GM21526 (cell line): Measurements from ENCODE around the gene PSMC3.
"Not testable (repeated sequence)": the region's sequence is repeated elsewhere in the genome, so short reads cannot be mapped to it uniquely, and the experiment has no call there.

ENCODE experiments used
- ATAC-seq: cut with Tn5 transposase; IDR thresholded peaks from one replicate; pipeline ENCODE4 v1.9.1; 2021; ENCODE audit warnings: moderate library complexity; ENCODE audit not compliant: unreplicated experiment, low FRiP score

Gene PSMC3

DNA sequence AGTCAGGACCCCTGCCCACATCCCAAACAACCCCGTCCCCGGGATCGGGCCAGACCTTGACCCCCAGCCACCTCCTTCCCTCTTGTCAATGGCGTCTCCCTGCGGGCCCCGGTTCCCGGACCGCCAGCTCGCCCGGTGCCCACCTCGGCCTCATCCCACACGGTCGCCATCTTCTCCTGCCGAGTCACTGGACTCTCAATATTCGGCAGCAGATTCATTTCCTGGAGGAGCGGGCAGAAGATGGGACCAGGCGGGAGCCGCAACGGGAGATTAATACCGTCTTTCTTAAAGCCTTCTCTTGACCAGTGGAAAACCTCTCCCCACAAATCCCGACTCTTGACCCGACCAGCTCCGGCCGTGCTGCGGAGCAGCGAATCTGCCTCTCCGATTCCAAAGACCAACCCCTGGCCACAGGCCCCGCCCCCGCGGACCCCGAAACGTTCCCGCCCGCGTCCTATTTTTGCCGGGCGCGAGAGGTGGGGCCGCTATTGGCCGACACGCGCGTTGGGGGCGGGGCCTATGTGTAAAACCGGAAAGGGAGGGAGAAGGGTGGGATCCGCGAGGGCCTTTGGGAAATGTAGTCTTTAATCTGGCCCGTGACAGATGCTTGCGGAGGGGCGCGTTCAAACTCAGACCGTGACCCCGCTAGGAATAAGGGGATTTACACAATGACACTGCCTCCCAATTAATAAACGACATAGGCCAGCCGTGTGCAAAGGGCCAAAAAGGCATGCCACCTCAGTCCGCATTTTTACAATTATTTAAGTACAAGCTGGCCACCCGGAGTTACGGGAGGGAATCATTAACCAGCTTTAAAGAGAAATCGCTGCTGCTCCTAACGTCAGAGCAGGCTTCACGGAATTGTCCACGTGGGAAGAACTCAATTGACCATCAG is at the start of gene PSMC3:
Gene PSMC3, minus strand, starts transcription at position 378 of the 895 bp plus-strand sequence. Its CDS starts 160 bp downstream, at position 218.
- peak; percentile 82 for ATAC-seq

DNA sequence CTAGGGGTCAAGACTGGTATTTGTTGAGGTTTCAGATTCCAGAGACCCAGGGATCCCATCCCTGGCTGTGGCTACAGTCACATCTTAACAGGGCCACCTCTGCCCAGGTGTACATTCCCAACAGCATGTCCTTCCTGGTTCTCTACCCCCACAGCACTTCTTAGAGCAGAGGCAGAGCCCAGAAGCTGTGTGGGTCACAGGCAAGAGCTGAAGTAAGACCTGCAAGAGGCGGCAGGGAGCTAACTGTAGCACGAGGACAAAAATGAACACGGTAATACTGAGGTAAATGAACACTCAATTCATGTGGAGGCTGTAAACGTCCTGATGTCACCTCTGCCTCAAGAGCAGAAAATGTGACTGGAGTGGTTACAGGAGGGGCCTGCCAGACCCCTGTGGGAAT is 44.4 kb upstream of the PSMC3 start:
- ATAC-seq = no peak

DNA sequence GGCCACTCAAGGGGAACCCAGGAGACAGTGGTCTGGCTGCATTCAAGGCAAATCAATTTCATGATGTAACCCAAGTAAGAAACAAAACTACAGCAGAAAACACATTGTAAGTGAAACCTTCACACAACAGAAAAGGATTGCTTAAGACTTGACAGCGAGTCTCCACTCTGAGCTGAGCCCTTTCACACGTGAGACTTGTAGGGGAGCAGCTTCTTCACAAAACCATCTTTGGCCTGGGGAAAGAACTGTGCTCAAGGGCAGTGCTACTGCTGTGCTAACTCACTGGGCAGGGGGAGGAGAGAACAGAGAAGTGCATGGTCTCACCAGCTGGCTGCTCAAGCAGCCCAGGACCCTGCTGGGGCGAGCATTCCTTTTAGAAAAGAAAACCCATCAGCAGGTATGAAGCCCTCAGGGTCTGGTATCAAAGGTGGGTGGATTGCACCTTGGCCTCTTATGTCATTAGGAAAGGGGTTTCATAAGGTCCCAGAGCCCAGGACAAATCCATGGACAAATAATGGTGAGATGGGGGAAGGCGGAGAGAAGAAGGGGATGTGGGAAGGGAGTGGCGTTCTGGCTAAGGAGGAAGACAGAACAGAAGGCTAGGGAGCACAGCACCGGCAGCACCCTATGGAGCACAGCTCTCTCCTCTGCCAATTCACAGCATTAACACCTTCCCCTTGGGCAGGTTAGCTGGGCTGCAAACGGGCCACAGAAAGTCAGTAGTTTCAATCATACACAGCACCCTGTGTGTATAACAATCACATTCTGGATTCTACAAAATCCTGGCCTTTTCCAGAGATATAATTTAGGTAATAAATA is 43.3 kb upstream of the PSMC3 start:
- no peak for ATAC-seq

DNA sequence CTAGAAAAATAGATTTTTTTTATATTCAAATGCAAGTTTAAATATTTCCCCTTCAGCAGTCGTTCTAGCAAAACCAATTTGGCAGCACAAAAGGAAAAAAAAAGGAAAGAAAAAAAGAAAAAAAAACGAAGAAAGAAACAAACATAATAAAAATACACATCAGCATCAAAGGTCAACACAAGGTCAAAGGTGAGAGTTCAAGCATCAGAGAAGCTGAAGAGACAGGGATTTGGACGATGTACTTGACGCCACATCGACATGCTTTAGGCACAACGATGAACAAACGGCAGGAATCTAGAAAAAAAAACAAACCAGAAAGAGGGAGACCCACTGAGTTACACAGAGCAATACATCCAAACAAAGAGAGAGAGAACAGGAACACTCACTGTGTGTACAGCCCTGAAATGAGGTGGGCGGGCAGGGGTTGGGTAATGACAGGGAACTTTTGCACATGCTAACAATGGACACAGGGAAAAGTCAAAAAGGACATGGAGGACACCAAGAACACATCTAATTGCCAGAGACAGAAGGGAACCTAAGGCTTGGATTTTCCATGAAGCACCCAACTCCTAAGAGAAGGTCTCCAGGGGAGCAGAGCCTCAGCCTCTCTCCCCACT is 42.5 kb upstream of the PSMC3 start:
- no peak for ATAC-seq

DNA sequence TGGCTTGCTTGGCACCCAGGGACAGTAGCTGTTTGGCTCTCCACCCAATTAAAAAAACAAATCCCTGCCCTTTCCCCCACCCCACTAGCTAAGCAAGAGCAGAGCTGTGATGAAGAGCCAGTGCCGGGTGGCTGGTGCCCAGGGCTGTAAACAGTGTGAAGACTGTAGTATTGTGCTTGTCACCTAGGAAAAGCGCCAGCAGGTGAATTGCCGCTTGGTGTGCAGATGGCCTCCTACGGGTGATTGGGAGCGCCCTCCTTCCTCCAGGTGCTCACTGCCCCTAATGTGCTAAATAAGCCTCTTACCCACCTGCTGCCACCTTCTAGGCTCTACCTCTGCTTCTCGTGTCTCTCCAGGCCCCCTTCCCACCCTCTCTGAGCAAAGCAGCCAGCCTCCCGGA is 41.1 kb upstream of the PSMC3 start:
- ATAC-seq = no peak

DNA sequence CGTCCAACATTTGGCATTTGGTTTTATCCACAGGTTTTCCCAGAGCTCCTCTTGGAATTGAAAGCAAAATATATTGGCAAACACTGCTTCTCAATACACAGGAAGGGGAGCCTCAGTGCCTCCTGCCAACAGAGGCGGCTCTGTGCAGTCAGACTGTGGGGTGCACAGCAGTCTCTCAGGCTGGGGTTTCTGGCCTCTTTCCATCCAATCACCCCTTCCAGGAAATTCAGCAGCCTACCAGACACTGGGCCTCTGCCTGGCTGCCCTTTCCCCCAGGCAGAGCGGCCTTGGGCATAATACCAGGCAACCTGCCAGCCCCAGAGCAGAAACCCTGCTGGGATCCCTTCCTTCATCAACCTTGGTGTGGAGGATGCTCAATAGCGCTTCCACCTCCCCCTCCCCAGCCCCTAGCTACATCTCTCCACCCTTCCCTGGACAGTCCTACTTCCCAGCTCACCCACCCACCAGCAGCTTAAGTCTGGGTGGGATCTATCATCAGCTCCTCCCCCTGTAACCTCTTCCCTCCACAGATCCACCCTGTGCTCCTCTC is 40.5 kb upstream of the PSMC3 start:
- no peak for ATAC-seq

DNA sequence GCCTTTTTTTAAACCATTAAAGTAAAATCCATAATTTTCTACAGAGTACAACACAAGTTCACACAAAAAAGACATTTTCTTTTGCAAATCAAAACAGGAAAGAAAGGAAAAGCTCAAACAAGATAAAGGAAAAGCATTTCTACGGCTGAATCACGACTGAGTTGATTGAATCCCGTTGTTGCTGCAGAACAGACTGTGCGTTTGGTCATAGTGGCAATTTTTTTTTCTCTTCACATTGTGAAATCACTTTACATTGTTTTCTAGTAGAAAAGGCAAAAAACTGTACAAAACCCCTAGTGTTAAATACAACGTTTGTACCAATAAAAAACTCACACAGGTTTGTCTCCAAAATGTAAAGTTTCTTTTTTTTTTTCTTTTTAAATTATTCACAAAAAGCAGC is 40.0 kb upstream of the PSMC3 start:
- no peak for ATAC-seq

DNA sequence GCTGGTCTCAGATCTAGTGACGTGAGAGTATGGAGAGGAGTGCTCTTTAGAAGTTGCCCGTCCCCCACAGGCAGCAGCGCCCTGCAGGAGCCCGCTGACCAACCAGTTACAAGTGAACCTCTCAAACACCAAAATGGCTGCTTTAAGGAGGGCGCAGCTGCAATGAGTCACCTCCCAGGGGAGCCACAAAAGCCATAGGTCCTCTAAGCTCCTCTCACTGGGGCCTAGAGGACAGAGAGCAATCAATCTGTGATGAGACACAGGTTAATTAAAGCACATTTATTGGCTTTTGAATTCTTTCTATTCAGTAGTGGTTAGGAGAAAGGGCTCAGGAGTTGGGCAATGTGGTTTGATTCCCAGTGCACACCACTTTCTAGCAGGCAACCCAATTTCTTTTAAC is 38.2 kb upstream of the PSMC3 start:
- no peak for ATAC-seq

DNA sequence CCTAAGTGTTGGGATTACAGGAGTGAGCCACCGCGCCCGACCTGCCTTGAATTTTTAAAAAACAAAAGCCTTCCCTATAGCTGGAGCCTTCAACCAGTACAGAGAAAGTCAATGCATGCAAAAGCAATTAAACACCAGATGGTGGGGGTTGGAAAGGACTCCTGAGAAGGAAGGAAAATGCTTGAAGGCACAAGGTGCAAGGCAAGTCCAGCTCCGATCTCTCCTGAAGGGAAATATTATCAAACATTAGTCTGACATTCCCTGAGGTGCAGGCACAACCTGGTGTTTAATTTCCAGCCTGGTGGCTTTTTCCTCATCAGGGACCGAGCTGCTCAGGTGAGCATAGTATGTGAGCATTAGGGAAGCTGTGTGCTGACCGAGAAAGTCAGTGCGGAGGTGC is 35.6 kb upstream of the PSMC3 start:
- no peak for ATAC-seq

DNA sequence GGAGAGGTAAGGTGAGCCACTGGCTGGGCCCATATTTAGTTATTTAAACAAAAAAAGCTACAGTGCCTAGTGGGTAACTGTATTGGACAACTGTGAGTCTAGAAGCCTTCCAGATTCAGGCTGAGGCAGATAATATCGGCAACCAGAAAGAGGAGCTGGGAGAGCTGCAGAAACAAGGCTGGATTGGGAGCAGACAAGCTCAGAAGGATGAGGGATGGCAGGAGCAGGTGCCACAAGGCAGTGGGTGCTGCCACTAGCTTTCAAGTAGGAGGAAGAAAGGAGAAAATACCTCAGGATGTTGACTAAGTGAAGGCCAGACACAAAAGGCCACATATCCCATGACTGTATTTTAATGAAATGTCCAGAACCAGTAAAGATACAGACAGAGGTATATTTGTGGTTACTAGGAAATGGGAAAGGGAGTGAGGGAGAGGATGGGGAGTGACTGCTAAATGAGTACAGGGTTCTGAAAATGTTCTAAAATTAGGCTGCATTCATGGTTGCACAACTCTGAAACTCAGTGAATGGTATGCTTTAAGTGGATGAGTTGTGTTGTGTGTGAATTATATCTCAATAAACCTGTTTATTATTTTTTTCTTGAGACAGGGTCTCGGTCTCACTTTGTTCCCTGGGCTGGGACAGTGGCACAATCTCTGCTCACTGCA is 34.5 kb upstream of the PSMC3 start:
- ATAC-seq = no peak

DNA sequence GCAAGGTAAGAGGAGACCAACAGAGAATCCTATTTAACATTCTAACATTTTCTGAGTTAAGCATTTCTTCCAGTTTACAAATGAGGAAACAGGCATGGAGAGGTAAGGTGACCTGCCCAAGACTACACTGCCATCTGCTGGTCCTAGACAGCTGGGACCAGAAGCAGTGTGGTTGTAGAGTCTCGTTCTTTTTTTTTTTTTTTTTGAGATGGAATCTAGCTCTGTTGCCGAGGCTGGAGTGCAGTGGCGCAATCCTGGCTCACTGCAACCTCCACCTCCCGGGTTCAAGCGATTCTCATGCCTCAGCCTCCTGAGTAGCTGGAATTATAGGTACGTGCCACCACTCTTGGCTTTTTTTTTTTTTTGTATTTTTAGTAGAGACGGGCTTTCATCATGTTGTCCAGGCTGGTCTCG is 28.0 kb upstream of the PSMC3 start:
- ATAC-seq = not testable (repeated sequence)

DNA sequence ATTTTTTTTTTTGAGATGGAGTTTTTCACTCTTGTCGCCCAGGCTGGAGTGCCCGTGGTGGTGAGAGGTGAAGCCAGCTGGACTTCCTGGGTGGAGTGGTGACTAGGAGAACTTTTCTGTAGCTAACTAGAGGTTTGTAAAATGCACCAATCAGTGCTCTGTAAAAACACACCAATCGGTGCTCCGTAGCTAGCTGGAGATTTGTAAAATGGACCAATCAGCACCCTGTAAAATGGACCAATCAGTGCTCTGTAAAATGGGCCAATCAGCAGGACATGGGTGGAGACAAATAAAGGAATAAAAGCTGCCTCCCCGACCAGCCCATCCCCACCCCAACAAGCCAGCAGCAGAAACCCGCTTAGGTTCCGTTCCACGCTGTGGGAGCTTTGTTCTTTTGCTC is 27.1 kb upstream of the PSMC3 start:
- no peak for ATAC-seq

DNA sequence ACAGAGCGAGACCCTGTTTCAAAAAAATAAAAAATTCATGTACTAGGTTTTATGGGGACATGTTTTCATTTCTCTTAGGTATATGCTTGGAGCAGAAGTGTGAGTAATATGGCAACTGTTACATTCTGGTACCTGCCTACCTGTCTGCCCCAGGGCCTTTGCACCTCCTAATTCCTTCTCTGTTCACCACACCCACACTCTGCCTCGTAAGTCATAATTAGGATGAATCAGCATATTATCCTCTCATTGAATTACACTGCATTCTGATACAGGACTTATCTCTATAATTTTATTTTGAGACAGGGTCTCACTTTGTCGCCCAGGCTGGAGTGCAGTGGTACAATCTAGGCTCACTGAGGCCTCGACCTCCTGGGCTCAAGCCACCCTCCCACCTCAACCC is 25.8 kb upstream of the PSMC3 start:
- no peak for ATAC-seq

DNA sequence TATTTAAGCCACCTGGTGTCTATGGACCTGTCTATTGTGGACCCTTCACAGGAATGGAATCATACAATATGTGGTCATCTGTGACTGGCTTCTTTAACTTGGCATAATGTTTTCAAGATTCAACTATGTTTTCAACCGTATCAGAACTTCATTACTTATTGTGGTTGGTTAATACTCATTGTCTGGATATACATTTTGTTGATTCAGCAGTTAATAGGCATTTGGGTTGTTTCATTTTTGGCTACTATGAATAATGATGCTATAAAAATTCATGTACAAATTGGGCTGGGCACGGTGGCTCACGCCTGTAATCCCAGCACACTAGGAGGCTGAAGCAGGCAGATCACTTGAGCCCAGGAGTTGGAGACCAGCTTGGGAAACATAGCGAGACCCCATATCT is 25.2 kb upstream of the PSMC3 start:
- ATAC-seq = no peak

DNA sequence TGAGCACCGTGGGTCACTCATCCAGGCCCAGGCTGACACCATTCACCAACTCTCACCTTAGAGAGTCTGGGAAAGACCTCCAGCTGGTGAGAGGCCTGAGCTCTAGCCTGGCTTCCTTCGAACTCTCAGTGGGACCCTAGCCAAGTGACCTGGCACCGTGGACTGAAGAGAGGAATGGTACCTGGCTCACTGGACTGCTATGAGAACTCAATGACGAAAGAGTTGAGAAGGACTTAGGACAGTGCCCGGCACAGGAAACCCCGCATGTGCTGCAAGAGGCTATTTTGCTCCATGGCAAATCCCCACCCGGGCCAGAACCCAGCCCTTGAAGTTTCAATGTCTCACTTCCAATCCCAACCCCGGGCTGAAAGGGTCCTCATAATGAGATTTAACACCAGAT is 23.3 kb upstream of the PSMC3 start:
- no peak for ATAC-seq

DNA sequence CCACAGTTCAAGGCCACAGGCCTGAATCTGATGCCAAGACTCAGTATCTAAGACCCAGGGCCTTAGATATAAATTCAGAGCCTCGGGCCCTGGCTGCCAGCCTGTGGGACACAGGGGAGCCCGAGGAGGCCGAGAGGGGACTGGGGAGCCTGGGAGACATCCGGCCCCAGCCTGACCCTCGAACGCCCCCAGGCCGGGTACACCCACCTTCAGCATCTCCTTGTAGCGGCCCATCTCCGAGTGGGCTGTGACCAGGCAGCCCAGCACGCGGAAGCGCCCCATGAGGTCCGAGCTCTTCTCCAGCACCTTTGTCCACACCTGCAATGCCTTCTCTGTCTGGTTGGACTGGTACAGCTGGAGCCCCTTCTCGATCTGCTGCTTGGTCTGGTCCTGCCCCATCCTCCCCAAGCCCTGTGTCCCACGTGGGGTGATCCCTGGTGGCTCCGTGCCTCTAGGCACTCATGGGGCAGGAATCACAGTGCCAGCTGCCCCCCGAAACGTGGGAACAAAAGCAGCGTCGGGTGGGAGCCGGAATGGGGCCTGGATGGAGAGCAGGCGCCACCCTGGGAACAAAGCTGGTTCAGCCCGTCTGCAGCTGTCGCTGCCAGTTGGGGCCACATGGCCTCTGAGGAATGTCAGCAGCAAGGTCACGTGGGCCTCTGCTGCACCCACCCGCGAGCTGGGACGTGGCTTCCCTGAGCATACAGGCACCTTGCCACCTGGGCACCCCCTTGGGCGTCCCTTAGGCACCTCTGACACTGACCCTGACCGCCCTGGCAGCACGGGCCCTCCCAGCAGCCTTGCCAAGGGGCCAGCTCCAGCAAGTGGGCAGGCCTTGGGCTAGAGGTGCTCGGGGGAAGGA is 22.6 kb upstream of the PSMC3 start, which contains the start of gene RAPSN:
Gene RAPSN, minus strand, starts transcription at position 571 of the 862 bp plus-strand sequence. Its CDS starts 172 bp downstream, at position 399.
- no peak for ATAC-seq

DNA sequence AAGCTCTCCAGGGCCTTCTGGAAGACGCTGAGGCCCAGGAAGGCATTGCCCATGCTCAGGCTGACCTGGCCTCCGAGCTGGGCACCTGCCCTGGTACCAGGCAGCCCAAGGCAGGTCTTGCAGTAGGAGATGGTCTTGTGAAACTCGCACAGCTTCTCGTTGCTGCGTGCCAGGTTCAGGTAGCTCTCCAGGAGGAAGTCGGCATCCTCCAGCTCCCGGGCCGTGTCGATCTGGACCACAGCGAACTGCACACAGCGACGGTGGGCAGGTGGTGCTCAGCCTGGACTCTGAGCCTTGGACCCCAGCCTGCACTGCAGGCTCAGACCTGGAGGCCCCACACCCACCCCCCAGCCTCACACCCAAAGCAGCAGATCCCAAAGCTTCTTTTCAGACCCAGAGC is 21.7 kb upstream of the PSMC3 start:
- no peak for ATAC-seq

DNA sequence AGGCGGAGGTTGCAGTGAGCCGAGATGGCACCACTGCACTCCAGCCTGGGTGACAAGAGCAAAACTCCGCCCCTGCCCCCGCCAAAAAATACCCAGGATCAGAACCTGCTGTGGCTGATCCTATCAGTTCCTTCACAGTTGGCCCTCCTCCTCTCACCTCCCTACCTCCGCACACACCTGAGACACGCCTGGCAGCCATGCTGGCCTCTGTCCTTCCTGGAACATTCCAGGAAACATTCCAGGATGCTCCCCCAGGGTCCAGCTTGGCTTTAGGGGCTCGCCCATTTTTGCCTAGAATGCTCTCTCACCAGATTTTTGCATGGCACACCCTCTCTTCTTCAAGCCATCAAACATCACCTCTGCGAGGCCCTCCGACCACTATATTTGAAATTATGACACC is 20.6 kb upstream of the PSMC3 start:
- ATAC-seq = no peak

DNA sequence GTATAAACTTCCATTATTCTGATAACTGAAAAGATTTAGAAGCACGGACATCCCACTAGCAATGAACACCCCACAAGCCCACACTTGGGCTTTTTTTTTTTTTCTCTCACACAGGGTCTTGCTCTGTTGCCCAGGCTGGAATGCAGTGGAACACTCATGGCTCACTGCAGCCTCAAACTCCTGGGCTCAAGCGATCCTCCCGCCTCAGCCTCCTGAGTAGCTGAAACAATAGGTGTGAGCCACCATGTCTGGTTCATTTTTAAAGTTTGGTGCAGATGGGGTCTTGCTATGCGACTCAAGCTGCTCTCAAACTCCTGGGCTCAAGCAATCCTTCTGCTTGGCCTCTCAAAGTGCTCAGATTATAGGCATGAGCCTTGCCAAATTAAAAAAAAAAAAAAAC is 19.6 kb upstream of the PSMC3 start:
- no peak for ATAC-seq
